CD14-positive monocyte (primary cell): ENCODE measurements around the gene RAB18. TPM values are rescaled to one million over a fixed set of nuclear protein-coding genes. Genes with fewer than 3 reads are reported as not detected.

Experiments
- DNase-seq, 3 donors: peaks; one replicate each; pipeline ENCODE4 v3.0.0-alpha.2; 2011 to 2022
- H2AFZ ChIP-seq: 2 replicates; pipeline ENCODE4 v1.6.0; 2012; ENCODE audit warnings: mild to moderate bottlenecking, low read depth, low read length, inconsistent platforms; ENCODE audit not compliant: insufficient read depth, poor library complexity, severe bottlenecking
- H3K27ac ChIP-seq, 2 donors: 1 replicate in 1 of 2; 2 replicates in 1 of 2; pipeline ENCODE4 v1.5.1; 2012 to 2013; ENCODE audit warnings: low read length in 2 of 2, control low read depth in 1 of 2, inconsistent platforms in 1 of 2, low read depth in 1 of 2, mild to moderate bottlenecking in 1 of 2
- H3K27me3 ChIP-seq, 2 donors: one replicate each; pipeline versions ENCODE4 v1.6.0 to v1.6.1; 2011 to 2013; ENCODE audit warnings: low read length in 2 of 2; ENCODE audit not compliant: control insufficient read depth in 2 of 2, insufficient read depth in 2 of 2
- H3K36me3 ChIP-seq, 2 donors: replicated peaks in 1 of 2; 1 replicate in 1 of 2; 2 replicates in 1 of 2; pipeline versions ENCODE4 v1.5.1 to v1.6.1; 2012 to 2013; ENCODE audit warnings: low read length in 2 of 2, control low read depth in 1 of 2, inconsistent platforms in 1 of 2, mild to moderate bottlenecking in 1 of 2; ENCODE audit not compliant: insufficient read depth in 2 of 2, control insufficient read depth in 1 of 2
- H3K4me1 ChIP-seq, 2 donors: 1 replicate in 1 of 2; 2 replicates in 1 of 2; pipeline versions ENCODE4 v1.5.1 to v1.6.1; 2012 to 2013; ENCODE audit warnings: low read length in 2 of 2, control low read depth in 1 of 2, inconsistent platforms in 1 of 2, mild to moderate bottlenecking in 1 of 2, moderate library complexity in 1 of 2; ENCODE audit not compliant: insufficient read depth in 2 of 2, control insufficient read depth in 1 of 2
- H3K4me2 ChIP-seq: replicated peaks from 2 replicates; pipeline ENCODE3; 2012; ENCODE audit warnings: low read length, moderate library complexity, mild to moderate bottlenecking; ENCODE audit not compliant: poor library complexity, severe bottlenecking; ENCODE audit errors: extremely low read depth
- H3K4me3 ChIP-seq, 3 experiments: fragments of 200-600 bp in 1 of 3; sonication (generic) in 1 of 3; replicated peaks in 1 of 3; 1 replicate in 2 of 3; 2 replicates in 1 of 3; pipeline ENCODE4 v1.5.1; 2011 to 2013; ENCODE audit warnings: low read length in 3 of 3, mild to moderate bottlenecking in 3 of 3, control low read depth in 2 of 3, low read depth in 2 of 3, inconsistent platforms in 1 of 3, moderate library complexity in 1 of 3
- H3K79me2 ChIP-seq: 2 replicates; pipeline ENCODE4 v1.6.0; 2012; ENCODE audit warnings: mild to moderate bottlenecking, control low read depth, inconsistent platforms, low read length, moderate library complexity; ENCODE audit not compliant: insufficient read depth
- H3K9ac ChIP-seq: 2 replicates; pipeline ENCODE4 v1.6.0; 2017; ENCODE audit warnings: low read length, mild to moderate bottlenecking; ENCODE audit not compliant: insufficient read depth, poor library complexity, severe bottlenecking
- H3K9me3 ChIP-seq, 2 donors: replicated peaks in 1 of 2; 1 replicate in 1 of 2; 2 replicates in 1 of 2; pipeline versions ENCODE4 v1.5.1 to v1.6.1; 2012 to 2013; ENCODE audit warnings: low read length in 2 of 2, control low read depth in 1 of 2; ENCODE audit not compliant: control insufficient read depth in 1 of 2, insufficient read depth in 1 of 2
- H4K20me1 ChIP-seq: 2 replicates; pipeline ENCODE4 v1.6.0; 2012; ENCODE audit warnings: mild to moderate bottlenecking, low read length, control low read depth, moderate library complexity; ENCODE audit not compliant: insufficient read depth
- H3K27ac Mint-ChIP-seq, 7 donors: one replicate each; pipeline ENCODE4 v1.8.0; 2020; ENCODE audit warnings: mild to moderate bottlenecking in 7 of 7, mixed read lengths in 7 of 7, moderate library complexity in 6 of 7, inconsistent platforms in 2 of 7
- H3K27me3 Mint-ChIP-seq, 3 donors: one replicate each; pipeline ENCODE4 v1.8.0; 2021 to 2022; ENCODE audit warnings: low read depth in 3 of 3, mild to moderate bottlenecking in 3 of 3, mixed read lengths in 3 of 3, moderate library complexity in 3 of 3, inconsistent platforms in 1 of 3
- H3K36me3 Mint-ChIP-seq, 2 donors: one replicate each; pipeline ENCODE4 v1.8.0; 2020; ENCODE audit warnings: mixed read lengths in 2 of 2, inconsistent platforms in 1 of 2, mild to moderate bottlenecking in 1 of 2
- H3K4me1 Mint-ChIP-seq: one replicate; pipeline ENCODE4 v1.8.0; 2020; ENCODE audit warnings: mild to moderate bottlenecking, mixed read lengths
- H3K4me3 Mint-ChIP-seq, 2 donors: one replicate each; pipeline ENCODE4 v1.8.0; 2020; ENCODE audit warnings: mild to moderate bottlenecking in 2 of 2, mixed read lengths in 2 of 2, moderate library complexity in 1 of 2
- H3K9me3 Mint-ChIP-seq, 7 donors: one replicate each; pipeline ENCODE4 v1.8.0; 2020 to 2022; ENCODE audit warnings: mixed read lengths in 7 of 7, mild to moderate bottlenecking in 6 of 7, moderate library complexity in 6 of 7, inconsistent platforms in 2 of 7
- WGBS: methylation state at CpG from one replicate; pipeline ENCODE4 v1.1.5; 2013; ENCODE audit warnings: missing lambda C conversion rate; ENCODE audit not compliant: insufficient coverage; 5-methylcytosine and 5-hydroxymethylcytosine counted together
- intact Hi-C, 2 donors: fragments of 100-400 bp; cut with micrococcal nuclease; formaldehyde crosslinking; loops; one replicate each; pipeline versions ENCODE4 v1.15.0 to v1.15.1; 2023
- polyA plus RNA-seq, 3 donors: library from polyadenylated mRNA; depleted of rRNA in 1 of 3; unstranded in 2 of 3; stranded (reverse) in 1 of 3; fragments of 300-500 nt in 2 of 3; fragments of >200 nt in 1 of 3; fragmentation: Illumina TruSeq in 2 of 3; gene quantifications; 1 replicate in 2 of 3; 2 replicates in 1 of 3; pipeline ENCODE4 v1.2.3, GENCODE V29; 2012 to 2021
- TF ChIP-seq, protein P1 (sequence below): fragments of 200-600 bp; IDR thresholded peaks from one replicate; pipeline ENCODE4 v1.8.0; 2022; ENCODE audit warnings: antibody characterized with exemption, mild to moderate bottlenecking

RAB18 gene
- polyA plus RNA-seq, 3 donors, result 22.1 to 133 (median 117) TPM

DNA sequence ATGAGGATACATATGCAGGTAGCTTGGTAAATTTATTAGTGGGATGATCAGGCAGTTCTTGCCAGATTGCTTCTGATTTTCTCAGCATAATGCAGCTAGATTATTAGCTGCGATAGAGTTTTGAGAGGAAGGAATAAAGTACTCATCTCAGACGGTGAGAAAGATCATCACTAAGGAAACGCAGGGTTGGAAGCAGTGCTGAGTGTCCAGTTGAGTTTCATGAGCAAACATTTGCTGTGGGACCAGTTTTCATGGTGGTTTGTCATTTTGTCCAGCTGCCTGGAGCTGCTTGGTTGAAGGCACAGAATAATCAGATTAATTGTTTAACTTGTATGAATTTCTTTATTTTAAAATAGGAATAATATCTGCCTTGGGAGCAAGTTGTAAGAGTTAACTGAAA is 33.1 kb downstream of the RAB18 start:
- Mint-ChIP-seq H3K27ac (no peak overlapping the region), H3K4me3 (no peak overlapping the region), H3K27me3 (no peaks in the 10 kb centered on the region), H3K4me1 (peaks cover 3% of the 10 kb centered on the region), H3K9me3 (no peaks in the 10 kb centered on the region), H3K36me3 (peaks cover 37 to 41% of the 10 kb centered on the region in 2 donors)
- no peak overlapping the region for H3K4me3 ChIP-seq
- DNase-seq, result no peak
- H3K9me3 ChIP-seq, result no peaks in the 10 kb centered on the region
- 97% methylated on average over 3 of the region's 3 CpGs for WGBS
- peaks cover 9% of the 10 kb centered on the region for H3K79me2 ChIP-seq
- H3K9ac ChIP-seq, result no peak overlapping the region
- intact Hi-C loops, result no loop called here
- no peak overlapping the region for H3K27ac ChIP-seq
- no peak overlapping the region for H3K4me2 ChIP-seq
- no peaks in the 10 kb centered on the region for H3K27me3 ChIP-seq
- peaks cover 14% of the 10 kb centered on the region for H4K20me1 ChIP-seq
- H3K36me3 ChIP-seq, result peaks cover 67 to 94% of the 10 kb centered on the region in 2 donors
- peaks cover 0 to 4% of the 10 kb centered on the region in 2 donors for H3K4me1 ChIP-seq
- TF ChIP-seq, protein P1, sequence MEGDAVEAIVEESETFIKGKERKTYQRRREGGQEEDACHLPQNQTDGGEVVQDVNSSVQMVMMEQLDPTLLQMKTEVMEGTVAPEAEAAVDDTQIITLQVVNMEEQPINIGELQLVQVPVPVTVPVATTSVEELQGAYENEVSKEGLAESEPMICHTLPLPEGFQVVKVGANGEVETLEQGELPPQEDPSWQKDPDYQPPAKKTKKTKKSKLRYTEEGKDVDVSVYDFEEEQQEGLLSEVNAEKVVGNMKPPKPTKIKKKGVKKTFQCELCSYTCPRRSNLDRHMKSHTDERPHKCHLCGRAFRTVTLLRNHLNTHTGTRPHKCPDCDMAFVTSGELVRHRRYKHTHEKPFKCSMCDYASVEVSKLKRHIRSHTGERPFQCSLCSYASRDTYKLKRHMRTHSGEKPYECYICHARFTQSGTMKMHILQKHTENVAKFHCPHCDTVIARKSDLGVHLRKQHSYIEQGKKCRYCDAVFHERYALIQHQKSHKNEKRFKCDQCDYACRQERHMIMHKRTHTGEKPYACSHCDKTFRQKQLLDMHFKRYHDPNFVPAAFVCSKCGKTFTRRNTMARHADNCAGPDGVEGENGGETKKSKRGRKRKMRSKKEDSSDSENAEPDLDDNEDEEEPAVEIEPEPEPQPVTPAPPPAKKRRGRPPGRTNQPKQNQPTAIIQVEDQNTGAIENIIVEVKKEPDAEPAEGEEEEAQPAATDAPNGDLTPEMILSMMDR, result no peak
- H2AFZ ChIP-seq, result no peak overlapping the region

DNA sequence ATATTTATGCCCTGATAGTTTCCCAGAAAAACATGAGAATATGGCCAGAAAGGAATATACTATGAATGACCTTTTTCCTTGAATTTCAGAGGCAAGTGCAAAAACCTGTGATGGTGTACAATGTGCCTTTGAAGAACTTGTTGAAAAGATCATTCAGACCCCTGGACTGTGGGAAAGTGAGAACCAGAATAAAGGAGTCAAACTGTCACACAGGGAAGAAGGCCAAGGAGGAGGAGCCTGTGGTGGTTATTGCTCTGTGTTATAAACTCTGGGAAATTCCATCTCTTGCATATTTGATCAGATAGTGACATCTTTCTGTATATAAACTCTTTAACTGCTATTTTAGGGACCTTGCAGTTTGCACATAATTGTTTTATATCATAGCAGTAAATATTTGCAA is 33.7 kb downstream of the RAB18 start:
- H3K9me3 ChIP-seq, result no peaks in the 10 kb centered on the region
- H3K79me2 ChIP-seq, result peaks cover 3% of the 10 kb centered on the region
- no peak overlapping the region for H3K4me2 ChIP-seq
- Mint-ChIP-seq H3K4me3 (no peak overlapping the region), H3K9me3 (no peaks in the 10 kb centered on the region), H3K4me1 (peaks cover 3% of the 10 kb centered on the region), H3K36me3 (peaks cover 40 to 45% of the 10 kb centered on the region in 2 donors), H3K27ac (peak overlapping the region in 1 of 7 donors; percentile 13), H3K27me3 (no peaks in the 10 kb centered on the region)
- no peaks in the 10 kb centered on the region for H3K27me3 ChIP-seq
- H3K4me1 ChIP-seq, result peaks cover 0 to 4% of the 10 kb centered on the region in 2 donors
- intact Hi-C loops, result no loop called here
- H2AFZ ChIP-seq, result no peak overlapping the region
- DNase-seq, result no peak
- H3K27ac ChIP-seq, result no peak overlapping the region
- no peak overlapping the region for H3K4me3 ChIP-seq
- peaks cover 14% of the 10 kb centered on the region for H4K20me1 ChIP-seq
- TF ChIP-seq, protein P1, result no peak
- no peak overlapping the region for H3K9ac ChIP-seq
- H3K36me3 ChIP-seq, result peaks cover 72 to 96% of the 10 kb centered on the region in 2 donors
